Ishikawa (cell line): ENCODE data around the gene CAPZB.

Experiments used
- CEBPB ChIP-seq: IDR thresholded peaks from 2 replicates; pipeline ENCODE4 v1.6.1; 2012
- CREB1 ChIP-seq: IDR thresholded peaks from 2 replicates; pipeline ENCODE4 v1.6.1; 2012; ENCODE audit warnings: low read depth
- EGR1 ChIP-seq: IDR thresholded peaks from 2 replicates; pipeline ENCODE4 v1.6.1; 2012
- EP300 ChIP-seq: IDR thresholded peaks from 2 replicates; pipeline ENCODE4 v1.6.1; 2012; ENCODE audit warnings: borderline replicate concordance
- FOXM1 ChIP-seq: IDR thresholded peaks from 2 replicates; pipeline ENCODE4 v1.6.1; 2012; ENCODE audit warnings: low read depth, borderline replicate concordance
- NFIC ChIP-seq: IDR thresholded peaks from 2 replicates; pipeline ENCODE4 v1.6.1; 2012
- RAD21 ChIP-seq: IDR thresholded peaks from 2 replicates; pipeline ENCODE4 v1.6.1; 2012; ENCODE audit warnings: low read depth
- REST ChIP-seq: IDR thresholded peaks from 2 replicates; pipeline ENCODE4 v1.6.1; 2012; ENCODE audit warnings: low read depth, mild to moderate bottlenecking
- TAF1 ChIP-seq: IDR thresholded peaks from 2 replicates; pipeline ENCODE4 v1.6.1; 2012; ENCODE audit warnings: low read depth, mild to moderate bottlenecking
- TCF12 ChIP-seq: IDR thresholded peaks from 2 replicates; pipeline ENCODE4 v1.6.1; 2012; ENCODE audit warnings: low read depth
- TEAD4 ChIP-seq: IDR thresholded peaks from 2 replicates; pipeline ENCODE4 v1.6.1; 2012
- YY1 ChIP-seq: IDR thresholded peaks from 2 replicates; pipeline ENCODE4 v1.6.1; 2012; ENCODE audit warnings: low read depth
- ZBTB7A ChIP-seq: IDR thresholded peaks from 2 replicates; pipeline ENCODE4 v1.6.1; 2012; ENCODE audit warnings: low read depth
- TF ChIP-seq, protein P1 (sequence below): IDR thresholded peaks from 2 replicates; pipeline ENCODE4 v1.6.1; 2012
- TF ChIP-seq, protein P2 (sequence below): IDR thresholded peaks from 2 replicates; pipeline ENCODE4 v1.6.1; 2012

CAPZB gene

GRCh38 chr1:19455353-19455752 is 30.0 kb downstream of the CAPZB start:
- TF ChIP-seq FOXM1 (no peak), RAD21 (no peak), CREB1 (no peak), REST (no peak), EGR1 (no peak), EP300 (no peak), CEBPB (no peak), TAF1 (no peak)
- TF ChIP-seq, protein P1, sequence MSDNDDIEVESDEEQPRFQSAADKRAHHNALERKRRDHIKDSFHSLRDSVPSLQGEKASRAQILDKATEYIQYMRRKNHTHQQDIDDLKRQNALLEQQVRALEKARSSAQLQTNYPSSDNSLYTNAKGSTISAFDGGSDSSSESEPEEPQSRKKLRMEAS = no peak
- TF ChIP-seq, protein P2, sequence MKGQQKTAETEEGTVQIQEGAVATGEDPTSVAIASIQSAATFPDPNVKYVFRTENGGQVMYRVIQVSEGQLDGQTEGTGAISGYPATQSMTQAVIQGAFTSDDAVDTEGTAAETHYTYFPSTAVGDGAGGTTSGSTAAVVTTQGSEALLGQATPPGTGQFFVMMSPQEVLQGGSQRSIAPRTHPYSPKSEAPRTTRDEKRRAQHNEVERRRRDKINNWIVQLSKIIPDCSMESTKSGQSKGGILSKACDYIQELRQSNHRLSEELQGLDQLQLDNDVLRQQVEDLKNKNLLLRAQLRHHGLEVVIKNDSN = no peak

GRCh38 chr1:19454265-19455146 is 30.8 kb downstream of the CAPZB start:
- TF ChIP-seq REST (no peak), EGR1 (no peak), ZBTB7A (no peak), NFIC (no peak), YY1 (no peak), TEAD4 (no peak), FOXM1 (no peak), RAD21 (no peak), CREB1 (no peak), TAF1 (no peak), EP300 (no peak), TCF12 (no peak), CEBPB (no peak)
- TF ChIP-seq, protein P1 = no peak
- TF ChIP-seq, protein P2 = no peak

DNA sequence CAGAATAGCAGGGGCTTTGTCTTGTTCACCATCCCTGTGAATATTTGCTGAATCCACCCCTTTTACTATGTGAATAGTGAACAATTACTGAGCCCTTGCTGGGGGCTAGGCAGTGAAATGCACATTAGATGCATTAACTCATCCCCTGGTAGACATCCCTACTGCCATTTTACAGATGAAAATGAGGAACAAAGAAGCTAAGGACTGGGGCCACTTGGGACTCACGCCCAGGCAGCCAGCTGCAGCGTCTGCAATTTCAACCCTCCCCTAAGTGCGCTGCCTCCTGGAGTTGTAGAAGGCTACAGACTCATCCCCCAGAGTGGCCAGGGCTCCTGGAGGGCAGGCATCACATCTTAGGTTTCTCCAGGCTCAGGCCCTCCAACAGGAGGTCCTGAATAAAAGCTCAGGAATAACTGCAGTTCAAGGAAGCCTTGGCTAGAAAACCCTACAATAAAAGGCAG is 31.6 kb downstream of the CAPZB start:
- TF ChIP-seq EGR1 (no peak), TEAD4 (no peak), RAD21 (no peak), TCF12 (no peak), CREB1 (no peak), TAF1 (no peak), EP300 (no peak), FOXM1 (no peak), CEBPB (no peak), ZBTB7A (no peak), NFIC (no peak)
- TF ChIP-seq, protein P1 = no peak
- TF ChIP-seq, protein P2 = no peak

GRCh38 chr1:19452221-19452663 is 33.1 kb downstream of the CAPZB start:
- TF ChIP-seq EGR1 = no peak
- TF ChIP-seq TAF1 = no peak
- no peak for TF ChIP-seq EP300
- no peak for TF ChIP-seq REST
- no peak for TF ChIP-seq TCF12
- TF ChIP-seq CREB1 = no peak
- TF ChIP-seq NFIC = no peak
- no peak for TF ChIP-seq CEBPB
- no peak for TF ChIP-seq FOXM1
- no peak for TF ChIP-seq TEAD4
- no peak for TF ChIP-seq ZBTB7A
- TF ChIP-seq YY1 = no peak
- TF ChIP-seq, protein P1 = no peak
- TF ChIP-seq, protein P2 = no peak
- TF ChIP-seq RAD21 = no peak
